OCI-LY7 (cell line): ENCODE results near the gene ALOX5.

Experiments
- CTCF ChIP-seq: fragments of 200-600 bp; sonication (generic); conservative IDR thresholded peaks from 2 replicates; pipeline ENCODE4 v1.5.1; 2014; ENCODE audit warnings: mild to moderate bottlenecking, antibody characterized with exemption, low read length, moderate library complexity, mixed read lengths
- EZH2phosphoT487 ChIP-seq: fragments of 200-600 bp; sonication (generic); IDR thresholded peaks from 2 replicates; pipeline ENCODE4 v1.6.1; 2018; ENCODE audit warnings: low read depth, borderline replicate concordance, mild to moderate bottlenecking, mixed run types, antibody characterized with exemption, low read length, moderate library complexity, mixed read lengths

GRCh38 chr10:45457487-45457886 is 83.5 kb downstream of the ALOX5 start:
- TF ChIP-seq CTCF (no peak), EZH2phosphoT487 (no peak)
